ENCODE results near the gene HOXA11.

HOXA11 gene

GRCh38 chr7:27173956-27174873 is 10.8 kb downstream of the HOXA11 start, which contains the start of gene HOXA10:
Gene HOXA10 (minus strand): TSS chr7:27174320. CDS start chr7:27174306, 14 bp downstream.
- peak within 1 kb of the TSS; percentile 82 for H3K4me3 ChIP-seq (ENCODE audit: low read depth, low read length)
- TF ChIP-seq MYC (IDR thresholded peaks at IDR 0.05; ENCODE audit: low read depth, low read length) (no peak), POLR2A (IDR thresholded peaks at IDR 0.05; ENCODE audit: extremely low read depth, insufficient read length) (peak; percentile 40)

GRCh38 chr7:27173511-27173955 is 11.5 kb downstream of the HOXA11 start:
- no peak for TF ChIP-seq CTCF (IDR thresholded peaks at IDR 0.05; ENCODE audit: low read depth, low read length)
- TF ChIP-seq POLR2A (IDR thresholded peaks at IDR 0.05; ENCODE audit: extremely low read depth, insufficient read length) = peak; percentile 86
- TF ChIP-seq MYC (IDR thresholded peaks at IDR 0.05; ENCODE audit: low read depth, low read length) = peak; percentile 36; the same call in 1 of the 2 replicates
- peak; percentile 50 for TF ChIP-seq MAX (IDR thresholded peaks at IDR 0.05; ENCODE audit: low read depth, low read length)
- DNase-seq (ENCODE audit: low read depth) = no peak
- H3K4me3 ChIP-seq (ENCODE audit: low read depth, low read length) = peak overlapping the region; percentile 82

More at GRCh38 chr7:27173956-27174873, 10.8 kb downstream of the HOXA11 start, which contains the start of gene HOXA10:
- DNase-seq (ENCODE audit: low read depth) = peak; percentile 67

GRCh38 chr7:27172823-27173510 is 12.1 kb downstream of the HOXA11 start:
- DNase-seq (ENCODE audit: low read depth) = peak; percentile 88
- TF ChIP-seq CTCF (IDR thresholded peaks at IDR 0.05; ENCODE audit: low read depth, low read length) = no peak
- TF ChIP-seq MAX (IDR thresholded peaks at IDR 0.05; ENCODE audit: low read depth, low read length) = peak; percentile 24
- peak; percentile 60 for TF ChIP-seq POLR2A (IDR thresholded peaks at IDR 0.05; ENCODE audit: extremely low read depth, insufficient read length)
- peak; percentile 67 for TF ChIP-seq MYC (IDR thresholded peaks at IDR 0.05; ENCODE audit: low read depth, low read length)
- H3K4me3 ChIP-seq (ENCODE audit: low read depth, low read length) = peak overlapping the region; percentile 82

- peak; percentile 64 for DNase-seq (ENCODE audit: low read depth)
- peak; percentile 50; the same call in 1 of the 2 replicates for TF ChIP-seq MYC (IDR thresholded peaks at IDR 0.05; ENCODE audit: low read depth, low read length)
- 0 out of 2 replicates have a peak, but pooled peaks have one; percentile 13 for TF ChIP-seq MAX (IDR thresholded peaks at IDR 0.05; ENCODE audit: low read depth, low read length)
- no peak for TF ChIP-seq POLR2A (IDR thresholded peaks at IDR 0.05; ENCODE audit: extremely low read depth, insufficient read length)
- peak overlapping the region; percentile 82 for H3K4me3 ChIP-seq (ENCODE audit: low read depth, low read length)
These were observed 12.7 kb downstream of the HOXA11 start for GRCh38 chr7:27172315-27172774.

GRCh38 chr7:27171637-27172314 is 13.3 kb downstream of the HOXA11 start:
- no peak for TF ChIP-seq POLR2A (IDR thresholded peaks at IDR 0.05; ENCODE audit: extremely low read depth, insufficient read length)
- no peak for TF ChIP-seq CTCF (IDR thresholded peaks at IDR 0.05; ENCODE audit: low read depth, low read length)
- no peak for TF ChIP-seq MYC (IDR thresholded peaks at IDR 0.05; ENCODE audit: low read depth, low read length)
- no peak for TF ChIP-seq MAX (IDR thresholded peaks at IDR 0.05; ENCODE audit: low read depth, low read length)
- peak; percentile 27 for DNase-seq (ENCODE audit: low read depth)
- H3K4me3 ChIP-seq (ENCODE audit: low read depth, low read length) = peak overlapping the region; percentile 82

GRCh38 chr7:27171325-27171636 is 13.8 kb downstream of the HOXA11 start:
- no peak for DNase-seq (ENCODE audit: low read depth)
- TF ChIP-seq MAX (IDR thresholded peaks at IDR 0.05; ENCODE audit: low read depth, low read length) (no peak), POLR2A (IDR thresholded peaks at IDR 0.05; ENCODE audit: extremely low read depth, insufficient read length) (no peak)
- peak overlapping the region; percentile 27 for H3K4me3 ChIP-seq (ENCODE audit: low read depth, low read length)
